ENCODE data around the gene GUCD1.
"Not testable (repeated sequence)": the region's sequence is repeated elsewhere in the genome, so short reads cannot be mapped to it uniquely, and the experiment has no call there.

Gene GUCD1

DNA sequence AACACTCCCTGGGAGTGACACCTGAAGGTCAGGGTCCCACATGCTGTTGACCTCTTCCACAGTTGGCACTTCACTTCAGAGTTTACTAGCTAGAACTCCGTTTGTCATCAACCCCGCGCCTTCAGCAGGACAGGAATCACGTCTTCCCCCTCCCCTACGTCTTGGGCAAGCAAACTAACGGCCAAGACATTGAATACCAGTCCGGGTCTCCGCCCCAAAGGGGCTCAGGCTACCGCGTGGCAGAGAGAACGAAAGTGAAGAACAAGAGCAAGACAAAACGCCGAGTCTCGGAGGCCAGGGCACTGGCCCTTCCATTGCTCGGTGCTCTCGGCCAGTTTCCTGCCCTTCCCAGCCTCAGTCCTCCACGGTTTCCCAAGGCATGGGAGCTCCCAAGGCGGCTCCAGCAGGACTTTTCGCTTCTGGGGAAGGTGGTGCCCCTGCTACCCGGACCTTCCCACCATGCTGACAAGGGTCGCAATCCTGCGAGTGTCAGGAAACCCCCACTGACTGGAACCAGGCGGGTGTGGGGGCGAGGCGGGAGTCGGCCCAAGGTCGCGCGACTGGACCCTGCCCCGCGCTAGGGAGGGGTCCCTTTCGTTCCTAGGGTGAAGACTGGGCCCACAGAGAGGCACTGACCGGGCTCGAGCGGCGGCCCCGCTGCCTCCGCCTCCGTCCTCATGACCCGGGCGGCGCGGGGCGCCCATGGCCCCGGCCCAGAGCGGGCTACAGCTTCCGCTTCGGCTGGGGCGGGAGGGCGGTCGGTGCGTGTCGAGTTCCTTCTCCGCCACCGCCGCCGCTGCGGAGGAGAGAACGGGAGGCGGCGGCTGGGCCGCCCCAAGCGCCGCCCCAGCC lies at the start of gene GUCD1:
GUCD1 (minus strand) TSS at position 826 of the 852 bp plus-strand sequence; CDS start at position 679, 147 bp downstream.
- DNase-seq = no peak

DNA sequence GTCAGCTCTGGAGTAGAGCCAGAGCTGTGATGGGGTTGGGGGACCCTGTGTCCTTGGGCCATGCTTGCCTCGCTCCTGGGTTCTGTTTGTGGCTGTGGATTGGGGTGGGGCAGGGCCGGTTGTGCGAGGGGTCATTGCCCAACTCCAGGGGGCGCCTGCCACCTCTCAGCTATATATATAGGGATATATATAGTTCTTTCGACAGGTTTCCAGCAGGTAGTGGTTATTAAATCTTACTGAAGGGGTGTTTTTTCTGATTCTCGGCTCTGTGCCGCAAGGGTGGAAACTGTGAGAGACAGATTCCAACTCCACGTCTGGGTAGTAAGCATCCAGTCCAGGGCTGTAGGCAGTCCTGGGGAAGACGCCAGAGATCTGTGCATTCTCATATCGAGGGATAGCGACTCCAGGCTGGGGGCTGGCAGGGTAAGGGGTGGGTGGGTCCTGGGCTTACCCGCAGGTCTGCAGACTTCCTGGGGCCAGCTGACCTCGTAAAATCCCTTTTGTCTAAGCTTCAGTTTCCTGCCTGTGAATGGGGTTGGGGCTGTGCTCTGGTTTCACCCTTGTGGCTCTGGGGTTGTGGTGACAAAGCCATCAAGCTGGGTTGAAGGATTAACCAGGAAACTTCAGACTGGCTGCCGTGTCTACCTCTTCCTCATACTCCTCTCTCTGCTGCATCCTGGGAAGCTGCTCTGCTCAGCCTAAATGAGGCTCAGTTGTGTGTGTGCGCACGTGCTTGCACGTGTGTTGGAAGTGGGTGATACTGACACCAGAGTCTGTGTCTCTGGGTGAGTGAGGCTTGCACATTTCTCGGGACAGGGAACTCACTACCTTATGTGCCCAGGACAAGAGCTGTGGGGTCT lies 49.1 kb upstream of the GUCD1 start:
- DNase-seq = not testable (repeated sequence)

DNA sequence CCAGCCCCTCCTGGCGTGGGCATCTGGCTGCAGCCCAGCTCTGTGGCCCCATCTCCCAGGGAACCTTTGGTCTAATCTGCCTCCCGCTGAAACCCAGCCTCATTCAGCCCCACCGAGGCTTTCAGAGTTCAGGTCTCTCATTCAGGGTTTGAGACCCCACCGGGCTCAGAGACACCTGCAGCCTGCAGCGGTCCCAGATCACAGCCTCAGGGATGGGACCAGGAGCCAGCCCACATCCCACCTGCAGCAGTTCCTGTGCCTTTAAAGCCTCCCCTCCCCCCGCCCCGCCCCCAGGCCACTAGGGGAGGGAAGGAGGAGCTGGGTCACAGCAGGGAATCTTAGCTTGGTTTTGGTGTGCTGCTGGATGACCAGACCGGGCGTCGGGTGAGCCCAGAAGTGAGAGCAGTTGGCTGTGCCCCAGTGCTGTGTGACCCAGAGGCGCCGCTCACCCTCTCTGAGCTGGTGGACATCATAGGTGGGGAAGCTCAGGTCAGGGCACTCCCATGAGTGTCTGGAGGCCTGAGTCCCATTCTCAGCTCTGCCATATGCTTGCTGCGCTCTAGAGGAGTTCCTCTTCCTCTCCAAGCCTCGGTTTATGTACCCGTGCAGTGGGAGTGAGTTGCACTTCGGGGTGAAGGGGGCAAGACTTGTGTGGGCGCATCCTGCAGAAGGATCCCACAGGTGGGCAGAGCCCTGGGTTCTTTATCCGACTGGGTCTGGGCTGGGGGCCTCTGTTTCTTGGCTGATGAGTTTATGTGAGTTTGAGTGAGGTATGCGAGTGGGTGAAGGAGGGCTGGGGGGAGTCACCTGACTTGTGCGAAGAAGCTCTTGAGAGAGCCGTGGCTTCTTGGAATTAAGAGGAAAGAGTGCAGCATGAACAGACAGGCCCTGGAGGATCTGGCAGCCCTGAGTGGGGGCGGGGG lies 48.2 kb upstream of the GUCD1 start, which contains the start of gene GGT1:
GGT1 (plus strand) TSS at position 347 of the 923 bp plus-strand sequence. CDS start 7,889 bp downstream, outside the sequence.
- DNase-seq = not testable (repeated sequence)

GRCh38 chr22:24602105-24602749 lies 47.3 kb upstream of the GUCD1 start:
- DNase-seq = not testable (repeated sequence)

- DNase-seq = no peak
These were observed 46.5 kb upstream of the GUCD1 start for GRCh38 chr22:24601217-24602104.

DNA sequence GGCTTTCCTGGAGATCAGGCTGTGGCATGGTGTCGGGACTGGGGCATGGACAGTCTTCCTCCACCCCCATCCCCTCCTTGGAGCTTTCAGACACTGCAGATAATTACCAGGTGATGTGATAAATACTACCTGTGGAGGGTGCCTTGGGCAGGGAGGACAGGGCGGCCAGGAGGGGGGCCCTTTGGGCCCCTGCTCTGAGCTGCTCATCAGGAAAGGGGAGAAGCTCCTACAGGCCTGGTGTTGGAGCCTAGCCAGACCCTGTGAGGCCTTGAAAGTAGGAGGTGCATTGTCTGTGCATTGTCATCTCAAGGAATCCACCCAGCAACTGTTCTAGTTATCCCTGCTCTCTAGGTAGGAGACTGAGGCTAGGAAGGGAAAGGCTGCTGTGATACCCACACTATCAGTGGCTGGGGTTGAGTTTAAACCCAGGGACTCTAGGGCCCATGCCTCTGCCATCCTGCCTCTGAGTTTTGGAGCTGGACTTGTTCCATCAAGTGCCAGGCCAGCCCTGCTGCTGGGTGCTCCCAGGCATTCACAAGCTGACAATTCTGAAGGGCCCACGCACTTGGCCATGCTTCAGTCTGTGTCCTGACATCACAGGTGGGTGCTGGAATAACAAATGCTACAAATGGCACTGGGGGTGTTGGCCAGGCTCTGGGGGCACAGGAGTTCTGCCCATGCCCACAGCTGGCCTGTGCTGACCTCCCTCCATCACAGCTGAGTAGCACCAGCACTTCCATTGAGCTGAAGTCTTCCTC lies 45.2 kb upstream of the GUCD1 start:
- DNase-seq = not testable (repeated sequence)

DNA sequence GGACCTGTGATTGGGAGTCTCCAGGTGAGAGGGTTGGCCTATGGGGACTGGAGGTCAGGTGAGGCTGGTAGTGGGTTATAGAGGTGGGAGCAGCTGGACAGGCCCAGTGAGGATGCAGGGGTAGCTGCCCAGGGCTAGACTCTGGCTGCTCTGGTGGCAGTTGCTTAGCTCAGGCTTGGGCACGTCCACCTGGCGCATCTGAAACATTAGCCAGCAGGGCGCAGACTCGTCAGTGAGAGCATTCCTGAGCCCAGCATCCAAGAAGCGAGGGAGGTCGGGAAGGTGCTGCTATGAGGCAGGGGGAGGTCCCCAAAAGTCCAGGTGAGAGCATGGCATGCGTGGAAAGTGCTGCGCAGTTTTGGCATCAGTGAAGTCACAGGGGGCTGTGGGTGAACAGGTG lies 44.6 kb upstream of the GUCD1 start:
- no peak for DNase-seq

DNA sequence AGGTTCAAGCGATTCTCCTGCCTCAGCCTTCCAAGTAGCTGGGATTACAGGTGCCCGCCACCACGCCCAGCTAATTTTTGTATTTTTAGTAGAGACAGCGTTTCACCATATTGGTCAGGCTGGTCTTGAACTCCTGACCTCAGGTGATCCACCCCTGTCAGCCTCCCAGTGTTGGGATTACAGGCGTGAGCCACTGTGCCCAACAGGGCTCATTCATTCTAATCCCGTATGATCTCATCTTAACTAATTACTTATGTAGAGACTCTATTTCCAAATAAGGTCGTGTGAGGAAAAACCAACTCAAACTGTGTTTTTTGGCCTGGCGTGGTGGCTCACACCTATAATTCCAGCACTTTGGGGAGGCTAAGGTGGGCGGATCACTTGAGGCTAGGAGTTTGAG lies 42.1 kb upstream of the GUCD1 start:
- DNase-seq = not testable (repeated sequence)

DNA sequence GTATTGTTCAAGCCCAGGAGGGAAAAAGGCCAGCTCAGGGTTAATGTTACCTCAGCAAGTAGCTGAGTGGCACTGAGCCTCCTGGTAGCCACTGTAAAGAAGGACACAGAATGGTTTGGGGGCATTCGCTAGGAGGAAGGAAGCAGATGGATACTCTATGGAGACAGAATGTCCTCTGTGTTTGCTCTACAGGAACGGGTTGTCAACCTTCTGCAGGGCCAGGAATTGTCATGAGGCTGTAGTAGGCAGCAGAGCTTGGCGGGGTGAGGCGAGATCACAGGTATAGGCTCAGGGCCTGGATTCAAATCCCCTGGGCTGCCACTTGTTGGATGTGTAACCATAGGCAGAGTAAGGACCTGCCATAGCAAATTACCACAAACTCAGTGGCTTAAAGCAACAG lies 40.9 kb upstream of the GUCD1 start:
- no peak for DNase-seq

- no peak for DNase-seq
These were observed 40.3 kb upstream of the GUCD1 start for GRCh38 chr22:24595228-24595627.

DNA sequence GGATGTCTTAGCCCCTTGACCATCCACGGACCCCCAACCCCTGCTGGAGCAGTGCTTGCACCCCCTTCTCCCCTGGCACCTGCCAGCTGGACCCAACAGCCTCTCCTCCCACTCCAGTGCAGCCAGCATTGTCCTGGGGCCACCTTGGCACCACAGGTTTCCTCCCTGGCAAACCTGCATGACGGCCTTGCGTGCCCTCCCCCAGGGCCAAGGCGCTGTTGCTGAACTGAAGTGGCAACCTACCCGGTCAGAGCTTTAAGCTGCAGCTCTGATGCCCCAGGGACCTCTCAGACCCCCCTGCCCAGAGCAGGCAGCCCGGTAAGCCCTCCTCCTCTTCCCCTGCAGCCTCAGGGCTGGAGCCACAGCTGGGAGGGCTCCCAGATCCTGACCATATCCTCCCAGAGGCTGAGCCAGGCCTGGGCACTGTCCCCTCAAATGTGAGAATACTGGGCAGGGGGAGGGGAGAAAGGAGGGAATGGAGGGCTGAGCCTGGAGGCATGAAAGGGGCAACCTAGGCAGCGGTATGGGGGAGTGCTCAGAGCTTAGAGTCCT lies 39.7 kb upstream of the GUCD1 start:
- DNase-seq = no peak

DNA sequence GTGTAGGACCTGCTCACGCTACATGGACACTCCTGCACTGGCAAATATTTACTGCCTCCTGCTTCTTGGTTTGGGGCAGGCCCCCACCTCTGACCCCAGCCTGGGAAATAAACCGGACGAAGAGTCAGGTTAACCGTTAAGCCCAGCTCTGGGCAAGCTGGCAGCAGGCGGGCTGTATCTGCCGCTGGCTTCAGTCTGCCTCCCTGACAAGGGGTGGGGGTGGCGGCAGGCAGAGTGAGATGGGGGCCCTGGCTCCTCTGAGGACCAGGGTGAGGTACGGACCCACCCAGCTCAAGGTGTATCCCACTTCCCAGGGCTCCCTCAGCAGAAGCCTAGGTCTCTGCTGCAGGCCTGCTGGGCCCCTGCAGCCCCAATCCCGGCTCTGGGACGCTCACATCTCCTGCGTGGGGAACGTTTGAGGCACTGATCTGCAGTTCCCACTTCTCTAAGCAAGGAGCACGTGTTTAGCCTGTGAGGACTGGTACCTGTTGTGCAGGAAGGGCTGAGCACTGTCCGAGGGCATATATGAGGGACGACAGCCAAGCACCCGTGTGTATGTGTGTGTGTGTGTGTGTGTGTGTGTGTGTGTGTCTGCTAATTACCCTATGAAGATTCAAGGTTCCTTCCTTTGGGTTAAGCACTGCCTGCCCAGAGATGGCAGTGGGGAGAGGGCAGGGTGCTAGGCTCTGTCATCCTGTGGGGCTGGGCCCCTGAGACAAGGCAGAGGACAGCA lies 39.1 kb upstream of the GUCD1 start:
- DNase-seq = no peak

- DNase-seq = not testable (repeated sequence)
These were observed 38.6 kb upstream of the GUCD1 start for GRCh38 chr22:24593559-24593835.

- no peak for DNase-seq
These were observed 38.1 kb upstream of the GUCD1 start, which contains the start of gene LRRC75B for GRCh38 chr22:24592851-24593558. Gene LRRC75B (minus strand): TSS chr22:24593073. CDS start chr22:24593039, 34 bp downstream.

DNA sequence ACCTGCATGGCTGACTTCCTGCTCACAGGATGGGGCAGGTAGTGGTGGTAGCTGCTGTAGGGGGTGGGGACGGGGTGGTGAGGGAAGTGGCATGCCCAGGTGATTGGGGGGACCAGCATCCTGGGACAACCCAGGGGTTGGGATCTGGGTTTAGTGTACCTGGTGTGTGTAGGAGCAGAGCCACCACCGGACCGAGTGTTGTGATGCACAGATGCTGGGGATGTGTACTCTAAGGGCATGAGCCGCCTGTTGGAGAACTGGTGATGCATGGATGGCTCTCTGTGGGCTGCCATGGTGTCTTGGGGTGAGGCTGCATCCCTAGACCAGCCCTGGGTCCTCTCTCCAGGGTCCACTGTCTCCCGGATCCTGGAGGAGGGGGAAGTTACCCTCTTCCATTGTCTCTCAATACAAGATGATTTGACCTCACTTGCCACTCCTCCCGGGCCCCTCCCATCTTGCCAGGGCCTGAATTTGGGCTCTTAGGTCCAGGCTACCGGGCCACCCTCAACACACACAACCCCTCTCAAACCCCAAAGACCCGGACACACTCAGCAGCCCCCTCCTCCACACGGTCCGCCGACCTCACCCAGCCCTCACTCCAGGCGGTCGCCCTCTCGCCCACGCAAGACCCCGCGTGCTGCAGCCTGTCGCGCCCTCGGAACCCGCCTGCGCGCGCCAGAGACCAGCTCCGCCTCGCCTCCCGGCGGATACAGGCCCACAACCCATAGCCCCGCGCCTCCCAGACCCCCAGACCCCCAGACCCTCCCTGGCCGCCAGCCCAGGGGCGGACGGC lies 37.3 kb upstream of the GUCD1 start:
- no peak for DNase-seq

- no peak for DNase-seq
These were observed 36.4 kb upstream of the GUCD1 start for GRCh38 chr22:24591286-24591830.

- DNase-seq = no peak
These were observed 35.7 kb upstream of the GUCD1 start for GRCh38 chr22:24590596-24591173.

Data from NCI-H1436 (cell line).